ENCODE results near the gene DNAJA3.

DNAJA3 gene

DNA sequence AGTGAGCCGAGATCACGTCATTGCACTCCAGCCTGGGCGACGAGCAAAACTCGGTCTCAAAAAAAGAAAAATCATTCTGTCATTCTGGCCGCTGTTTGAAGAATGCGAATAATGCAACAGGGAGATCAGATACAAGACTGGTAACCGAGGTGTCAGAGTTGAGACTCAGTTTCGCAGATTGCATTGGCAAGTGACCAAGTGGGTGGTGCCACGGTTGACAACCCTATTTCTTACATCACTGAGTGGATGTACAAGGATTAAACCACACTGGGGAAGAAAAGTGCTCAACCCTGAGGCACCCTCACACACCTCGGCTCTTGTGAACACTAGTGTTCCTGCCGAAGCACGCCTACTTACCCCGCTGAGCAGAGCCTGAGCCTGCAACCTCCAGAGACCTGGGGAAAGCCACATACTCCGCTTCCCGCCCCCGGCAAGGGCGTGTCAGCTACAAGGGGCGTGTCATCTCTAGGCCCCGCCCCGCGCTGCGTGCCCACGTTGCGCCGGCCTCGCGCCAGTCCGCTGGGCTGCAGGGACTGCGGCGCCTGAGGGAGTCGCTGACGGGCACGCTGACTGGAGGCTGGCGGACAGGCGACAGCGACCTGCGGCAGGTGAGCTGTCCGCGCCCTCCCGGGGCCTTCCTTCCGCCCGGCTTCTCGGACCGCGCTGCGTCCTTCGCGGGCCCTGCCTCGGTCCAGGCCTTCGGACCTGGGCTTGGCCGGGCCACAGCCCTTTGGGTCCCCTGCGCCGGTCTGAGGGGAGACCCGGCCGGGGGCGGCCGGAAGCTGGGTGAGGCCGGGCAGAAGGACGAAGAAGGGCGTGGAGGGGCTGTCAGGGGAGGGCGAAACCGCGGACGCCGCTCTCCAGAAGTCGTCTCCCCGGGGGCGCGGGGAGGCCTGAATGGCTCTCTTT lies 50.5 kb downstream of the DNAJA3 start, which contains the start of gene HMOX2:
HMOX2 (plus strand) TSS at position 519 of the 909 bp plus-strand sequence. CDS start 29,127 bp downstream, outside the sequence.
- H3K36me3 ChIP-seq = peaks cover 0 to 25% (median 4%) of the 10 kb centered on the region in 11 experiments; a peak in 9 of 22 replicates
- H4K20me1 ChIP-seq = peaks cover 11 to 48% (median 35%) of the 10 kb centered on the region in 11 experiments; a peak in 17 of 22 replicates
- H3K4me1 ChIP-seq = peaks cover 47 to 56% (median 52%) of the 10 kb centered on the region in 10 experiments
- H3K9me3 ChIP-seq (replicated peaks in 1 of 11) = peaks cover 0 to 10% (median 0%) of the 10 kb centered on the region in 11 experiments; a peak in 3 of 22 replicates
- peak within 1 kb of the TSS; percentile 67 to 93 (median 90) for H3K27ac ChIP-seq
- H3K27me3 ChIP-seq = no peaks in the 10 kb centered on the region
- H3K4me2 ChIP-seq = peak within 1 kb of the TSS; percentile 80 to 98 (median 95)
- peak within 1 kb of the TSS; percentile 81 to 92 (median 90) for H3K9ac ChIP-seq
- 0 out of 22 replicates have a peak, but pooled peaks of 1 of the 11 experiments have one; percentile 40 for TF ChIP-seq Cebpa-rat (IDR thresholded peaks at IDR 0.05)
- H3K4me3 ChIP-seq = peak within 1 kb of the TSS; percentile 83 to 99 (median 90)

GRCh38 chr16:4477966-4478365 lies 52.3 kb downstream of the DNAJA3 start:
- TF ChIP-seq Cebpa-rat (IDR thresholded peaks at IDR 0.05) = no peak
- Histone ChIP-seq H3K4me2 (peak overlapping the region; percentile 80 to 98 (median 95)), H3K9ac (peak overlapping the region in 8 of 11 experiments; percentile 31 to 92 (median 90); a peak in 7 of 22 replicates)

GRCh38 chr16:4481526-4481925 lies 55.9 kb downstream of the DNAJA3 start:
- Histone ChIP-seq H3K4me1 (peaks cover 15 to 42% (median 30%) of the 10 kb centered on the region in 10 experiments), H3K27ac (no peak overlapping the region), H3K27me3 (no peaks in the 10 kb centered on the region), H3K36me3 (peaks cover 31 to 57% (median 37%) of the 10 kb centered on the region in 11 experiments), H3K4me2 (peak overlapping the region in 1 of 11 experiments; percentile 15; a peak in 1 of 22 replicates), H3K4me3 (no peak overlapping the region), H4K20me1 (peaks cover 38 to 94% (median 80%) of the 10 kb centered on the region in 11 experiments; a peak in 21 of 22 replicates), H3K9ac (no peak overlapping the region), H3K9me3 (replicated peaks in 1 of 11) (no peaks in the 10 kb centered on the region)
- no peak for TF ChIP-seq Cebpa-rat (IDR thresholded peaks at IDR 0.05)

More at GRCh38 chr16:4477966-4478365, 52.3 kb downstream of the DNAJA3 start:
- Histone ChIP-seq H3K4me3 (peak overlapping the region in 9 of 10 experiments; percentile 83 to 99 (median 90); a peak in 11 of 20 replicates), H3K27ac (peak overlapping the region in 1 of 11 experiments; percentile 90; a peak in 2 of 22 replicates), H4K20me1 (peaks cover 30 to 66% (median 53%) of the 10 kb centered on the region in 11 experiments; a peak in 21 of 22 replicates), H3K4me1 (peaks cover 45 to 54% (median 51%) of the 10 kb centered on the region in 10 experiments), H3K27me3 (no peaks in the 10 kb centered on the region), H3K9me3 (replicated peaks in 1 of 11) (peaks cover 0 to 10% (median 0%) of the 10 kb centered on the region in 11 experiments; a peak in 3 of 22 replicates), H3K36me3 (peaks cover 0 to 22% (median 3%) of the 10 kb centered on the region in 11 experiments; a peak in 8 of 22 replicates)

DNA sequence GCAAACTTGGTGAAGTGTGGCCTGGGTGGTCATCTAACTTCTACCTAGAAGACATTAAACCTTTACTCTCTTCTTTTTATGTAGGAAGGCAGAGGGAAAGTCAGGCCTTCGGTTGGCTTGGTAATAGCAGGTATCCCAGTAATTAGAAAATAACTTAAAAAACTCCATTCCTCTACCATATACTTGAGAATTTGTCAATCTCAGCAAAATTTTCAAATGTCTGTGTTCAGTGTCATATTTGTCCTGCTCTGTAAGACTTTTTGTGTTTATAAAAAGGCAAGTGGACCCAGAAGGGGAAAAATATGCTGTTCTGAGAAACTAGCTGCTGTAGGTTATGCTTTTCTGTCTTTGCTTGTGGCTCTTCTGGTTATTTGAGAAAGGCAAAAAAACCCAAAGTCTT lies 56.3 kb downstream of the DNAJA3 start:
- Histone ChIP-seq H3K27ac (no peak overlapping the region), H3K27me3 (no peaks in the 10 kb centered on the region), H3K4me1 (peaks cover 17 to 46% (median 33%) of the 10 kb centered on the region in 10 experiments), H3K36me3 (peaks cover 33 to 61% (median 41%) of the 10 kb centered on the region in 11 experiments), H4K20me1 (peaks cover 43 to 94% (median 81%) of the 10 kb centered on the region in 11 experiments; a peak in 21 of 22 replicates), H3K9me3 (replicated peaks in 1 of 11) (no peaks in the 10 kb centered on the region), H3K9ac (peak overlapping the region in 1 of 11 experiments; percentile 28; a peak in 1 of 22 replicates), H3K4me3 (no peak overlapping the region), H3K4me2 (peak overlapping the region in 1 of 11 experiments; percentile 15; a peak in 1 of 22 replicates)
- TF ChIP-seq Cebpa-rat (IDR thresholded peaks at IDR 0.05) = no peak

GRCh38 chr16:4486126-4486893 lies 60.6 kb downstream of the DNAJA3 start:
- Histone ChIP-seq H3K36me3 (peaks cover 48 to 80% (median 63%) of the 10 kb centered on the region in 11 experiments), H3K9me3 (replicated peaks in 1 of 11) (no peaks in the 10 kb centered on the region), H3K27me3 (no peaks in the 10 kb centered on the region), H3K4me2 (peak overlapping the region in 6 of 11 experiments; percentile 58 to 75 (median 66); a peak in 10 of 22 replicates), H4K20me1 (peaks cover 63 to 99% (median 89%) of the 10 kb centered on the region in 11 experiments; a peak in 21 of 22 replicates), H3K27ac (peak overlapping the region in 1 of 11 experiments; percentile 44; a peak in 2 of 22 replicates), H3K4me1 (peaks cover 29 to 53% (median 42%) of the 10 kb centered on the region in 10 experiments), H3K4me3 (no peak overlapping the region), H3K9ac (peak overlapping the region in 2 of 11 experiments; percentile 17 to 34; a peak in 2 of 22 replicates)
- TF ChIP-seq Cebpa-rat (IDR thresholded peaks at IDR 0.05) = no peak

DNA sequence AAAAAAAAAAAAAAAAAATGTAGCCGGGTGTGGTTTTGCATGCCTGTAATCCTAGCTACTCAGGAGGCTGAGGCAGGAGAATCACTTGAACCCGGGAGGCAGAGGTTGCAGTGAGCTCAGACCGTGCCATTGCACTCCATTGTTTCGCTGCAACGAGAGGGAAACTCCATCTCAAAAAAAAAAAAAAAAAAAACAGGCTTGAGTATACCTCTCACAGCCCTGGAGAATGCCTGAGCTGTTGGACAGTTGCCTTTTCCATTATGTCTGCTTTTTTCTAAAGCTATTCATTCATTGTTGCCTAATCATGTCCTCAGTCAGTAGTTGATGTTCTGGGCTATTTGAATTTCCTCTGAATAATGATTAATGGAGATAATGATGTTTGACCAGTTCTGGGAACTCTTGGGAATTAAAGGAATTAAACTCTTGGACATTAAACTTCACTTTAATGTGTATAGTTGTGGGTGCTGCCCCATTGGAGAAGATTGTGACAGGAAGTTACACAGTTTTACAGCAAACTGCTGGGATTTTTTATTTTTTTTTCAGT lies 62.4 kb downstream of the DNAJA3 start:
- Histone ChIP-seq H3K9ac (peak overlapping the region in 3 of 11 experiments; percentile 26 to 34 (median 30); a peak in 2 of 22 replicates), H3K4me1 (peaks cover 29 to 48% (median 36%) of the 10 kb centered on the region in 10 experiments), H3K4me2 (peak overlapping the region; percentile 58 to 80 (median 71); a peak in 21 of 22 replicates), H3K27ac (peak overlapping the region in 7 of 11 experiments; percentile 4 to 53 (median 38); a peak in 11 of 22 replicates), H4K20me1 (peaks cover 61 to 99% (median 89%) of the 10 kb centered on the region in 11 experiments; a peak in 21 of 22 replicates), H3K4me3 (no peak overlapping the region), H3K36me3 (peaks cover 60 to 87% (median 77%) of the 10 kb centered on the region in 11 experiments), H3K27me3 (no peaks in the 10 kb centered on the region), H3K9me3 (replicated peaks in 1 of 11) (no peaks in the 10 kb centered on the region)
- TF ChIP-seq Cebpa-rat (IDR thresholded peaks at IDR 0.05) = no peak

DNA sequence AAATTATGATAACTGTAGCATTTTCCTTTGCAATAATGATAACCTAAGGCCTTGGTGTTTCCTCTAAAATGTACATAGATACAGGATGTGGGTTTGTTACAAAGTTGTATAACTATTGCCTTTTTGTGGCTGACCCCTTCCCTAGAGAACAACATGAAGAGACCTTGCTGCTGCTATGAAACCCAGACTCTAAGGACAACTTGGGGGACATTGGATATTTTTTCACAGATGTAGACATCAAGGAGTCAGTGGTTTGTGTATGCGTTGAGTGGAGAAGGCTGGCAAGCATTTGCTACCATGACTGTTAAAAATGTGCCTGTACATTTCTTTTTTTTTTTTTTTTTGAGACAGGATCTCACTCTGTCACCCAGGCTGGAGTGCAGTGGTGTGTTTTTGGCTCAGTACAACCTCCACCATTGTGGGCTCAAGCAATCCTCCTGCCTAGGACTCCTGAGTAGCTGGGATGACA lies 62.9 kb downstream of the DNAJA3 start:
- Histone ChIP-seq H3K27me3 (no peaks in the 10 kb centered on the region), H3K4me3 (no peak overlapping the region), H3K27ac (peak overlapping the region in 8 of 11 experiments; percentile 2 to 53 (median 41); a peak in 13 of 22 replicates), H3K9ac (peak overlapping the region in 7 of 11 experiments; percentile 3 to 34 (median 13); a peak in 4 of 22 replicates), H4K20me1 (peaks cover 66 to 99% (median 89%) of the 10 kb centered on the region in 11 experiments; a peak in 21 of 22 replicates), H3K9me3 (replicated peaks in 1 of 11) (no peaks in the 10 kb centered on the region), H3K36me3 (peaks cover 55 to 87% (median 77%) of the 10 kb centered on the region in 11 experiments), H3K4me2 (peak overlapping the region; percentile 58 to 80 (median 71)), H3K4me1 (peaks cover 29 to 48% (median 36%) of the 10 kb centered on the region in 10 experiments)
- TF ChIP-seq Cebpa-rat (IDR thresholded peaks at IDR 0.05) = no peak

All from BLaER1 treated with 17β-estradiol and CSF1 and Interleukin-3, amounts not matched to agents 10 nM and 100 nM (cell line).